Memory B cell (primary cell): ENCODE data around the gene HLF.
"Not testable (repeated sequence)": the region's sequence is repeated elsewhere in the genome, so short reads cannot be mapped to it uniquely, and the experiment has no call there.

Source experiments
- ATAC-seq: fragments of 150-1000 bp; cut with Tn5 transposase; 2 replicates; pipeline ENCODE4 v1.10.0; 2021; ENCODE audit warnings: low read depth, mild to moderate bottlenecking, moderate library complexity
- DNase-seq, 2 donors: peaks; one replicate each; pipeline ENCODE4 v3.0.0; 2022; ENCODE audit warnings: low spot score in 2 of 2
- H3K27ac Mint-ChIP-seq: one replicate; pipeline ENCODE4 v1.8.0; 2022; ENCODE audit warnings: mild to moderate bottlenecking, moderate library complexity, mixed read lengths
- H3K27me3 Mint-ChIP-seq: one replicate; pipeline ENCODE4 v1.8.0; 2022; ENCODE audit warnings: mixed read lengths
- H3K36me3 Mint-ChIP-seq: one replicate; pipeline ENCODE4 v1.8.0; 2022; ENCODE audit warnings: mild to moderate bottlenecking, mixed read lengths
- H3K4me1 Mint-ChIP-seq: one replicate; pipeline ENCODE4 v1.8.0; 2022; ENCODE audit warnings: mixed read lengths
- H3K4me3 Mint-ChIP-seq: one replicate; pipeline ENCODE4 v1.8.0; 2022; ENCODE audit warnings: mild to moderate bottlenecking, moderate library complexity, mixed read lengths
- H3K9me3 Mint-ChIP-seq: one replicate; pipeline ENCODE4 v1.8.0; 2022; ENCODE audit warnings: mixed read lengths

Gene HLF

GRCh38 chr17:55323518-55324295 lies 58.9 kb downstream of the HLF start:
- Mint-ChIP-seq H3K27me3 (peaks cover 8% of the 10 kb centered on the region), H3K27ac (no peak overlapping the region), H3K4me1 (no peaks in the 10 kb centered on the region), H3K36me3 (no peaks in the 10 kb centered on the region), H3K4me3 (no peak overlapping the region), H3K9me3 (peaks cover 3% of the 10 kb centered on the region)
- DNase-seq (no peak), ATAC-seq (no peak)

GRCh38 chr17:55324296-55324978 lies 59.7 kb downstream of the HLF start:
- Mint-ChIP-seq H3K4me3 (no peak overlapping the region), H3K27ac (no peak overlapping the region), H3K4me1 (no peaks in the 10 kb centered on the region), H3K27me3 (peaks cover 5% of the 10 kb centered on the region), H3K36me3 (no peaks in the 10 kb centered on the region), H3K9me3 (peaks cover 3% of the 10 kb centered on the region)
- ATAC-seq (no peak), DNase-seq (no peak)

- peaks cover 3% of the 10 kb centered on the region for H3K9me3 Mint-ChIP-seq
- no peaks in the 10 kb centered on the region for H3K4me1 Mint-ChIP-seq
- ATAC-seq = no peak
- H3K27ac Mint-ChIP-seq = no peak overlapping the region
- no peak for DNase-seq
- no peaks in the 10 kb centered on the region for H3K36me3 Mint-ChIP-seq
- no peak overlapping the region for H3K4me3 Mint-ChIP-seq
- H3K27me3 Mint-ChIP-seq = peaks cover 9% of the 10 kb centered on the region
These were observed 60.6 kb downstream of the HLF start for GRCh38 chr17:55325406-55325805.

GRCh38 chr17:55326030-55326429 lies 61.3 kb downstream of the HLF start:
- peaks cover 3% of the 10 kb centered on the region for H3K9me3 Mint-ChIP-seq
- no peak overlapping the region for H3K4me3 Mint-ChIP-seq
- no peak overlapping the region for H3K27ac Mint-ChIP-seq
- H3K27me3 Mint-ChIP-seq = peaks cover 10% of the 10 kb centered on the region
- H3K4me1 Mint-ChIP-seq = no peaks in the 10 kb centered on the region
- DNase-seq = no peak
- no peak for ATAC-seq
- H3K36me3 Mint-ChIP-seq = no peaks in the 10 kb centered on the region

GRCh38 chr17:55327225-55328088 lies 62.7 kb downstream of the HLF start:
- no peaks in the 10 kb centered on the region for H3K4me1 Mint-ChIP-seq
- no peaks in the 10 kb centered on the region for H3K36me3 Mint-ChIP-seq
- no peak overlapping the region for H3K4me3 Mint-ChIP-seq
- DNase-seq (no peak), ATAC-seq (no peak)
- H3K9me3 Mint-ChIP-seq = peaks cover 3% of the 10 kb centered on the region
- peaks cover 10% of the 10 kb centered on the region for H3K27me3 Mint-ChIP-seq
- H3K27ac Mint-ChIP-seq = no peak overlapping the region

- DNase-seq, H3K9me3 Mint-ChIP-seq, H3K4me1 Mint-ChIP-seq, H3K27ac Mint-ChIP-seq, ATAC-seq, H3K27me3 Mint-ChIP-seq, H3K4me3 Mint-ChIP-seq, H3K36me3 Mint-ChIP-seq: not testable (repeated sequence)
These were observed 63.8 kb downstream of the HLF start for GRCh38 chr17:55328514-55328913.

GRCh38 chr17:55330344-55330933 lies 65.7 kb downstream of the HLF start:
- Mint-ChIP-seq H3K36me3 (no peaks in the 10 kb centered on the region), H3K4me1 (no peaks in the 10 kb centered on the region), H3K4me3 (no peak overlapping the region), H3K9me3 (peaks cover 3% of the 10 kb centered on the region), H3K27me3 (peaks cover 10% of the 10 kb centered on the region), H3K27ac (no peak overlapping the region)
- ATAC-seq (no peak), DNase-seq (no peak)

GRCh38 chr17:55332296-55333041 lies 67.7 kb downstream of the HLF start:
- no peak for DNase-seq
- Mint-ChIP-seq H3K4me1 (no peaks in the 10 kb centered on the region), H3K4me3 (no peak overlapping the region), H3K9me3 (peaks cover 3% of the 10 kb centered on the region), H3K36me3 (no peaks in the 10 kb centered on the region), H3K27me3 (peaks cover 13% of the 10 kb centered on the region), H3K27ac (no peak overlapping the region)
- no peak for ATAC-seq

- no peak for ATAC-seq
- H3K27me3 Mint-ChIP-seq = peaks cover 10% of the 10 kb centered on the region
These were observed 69.5 kb downstream of the HLF start for GRCh38 chr17:55334285-55334684.

GRCh38 chr17:55334881-55335540 lies 70.3 kb downstream of the HLF start:
- Mint-ChIP-seq H3K27me3 (peaks cover 16% of the 10 kb centered on the region), H3K4me3 (no peak overlapping the region), H3K9me3 (peaks cover 3% of the 10 kb centered on the region), H3K27ac (no peak overlapping the region), H3K4me1 (no peaks in the 10 kb centered on the region), H3K36me3 (no peaks in the 10 kb centered on the region)
- DNase-seq (no peak), ATAC-seq (no peak)

More at GRCh38 chr17:55334285-55334684, 69.5 kb downstream of the HLF start:
- no peak for DNase-seq
- Mint-ChIP-seq H3K36me3 (no peaks in the 10 kb centered on the region), H3K4me3 (no peak overlapping the region), H3K27ac (no peak overlapping the region), H3K4me1 (no peaks in the 10 kb centered on the region), H3K9me3 (peaks cover 3% of the 10 kb centered on the region)

GRCh38 chr17:55335625-55336024 lies 70.9 kb downstream of the HLF start:
- no peak for DNase-seq
- H3K4me1 Mint-ChIP-seq = no peaks in the 10 kb centered on the region
- H3K36me3 Mint-ChIP-seq = no peaks in the 10 kb centered on the region
- no peak for ATAC-seq
- no peak overlapping the region for H3K27ac Mint-ChIP-seq
- H3K9me3 Mint-ChIP-seq = peaks cover 3% of the 10 kb centered on the region
- H3K4me3 Mint-ChIP-seq = no peak overlapping the region
- peaks cover 13% of the 10 kb centered on the region for H3K27me3 Mint-ChIP-seq

- no peak overlapping the region for H3K4me3 Mint-ChIP-seq
- H3K36me3 Mint-ChIP-seq = no peaks in the 10 kb centered on the region
- no peak for ATAC-seq
These were observed 71.7 kb downstream of the HLF start for GRCh38 chr17:55336426-55336825.

GRCh38 chr17:55340176-55340575 lies 75.4 kb downstream of the HLF start:
- no peak overlapping the region for H3K4me3 Mint-ChIP-seq
- peaks cover 3% of the 10 kb centered on the region for H3K9me3 Mint-ChIP-seq
- H3K36me3 Mint-ChIP-seq = no peaks in the 10 kb centered on the region
- no peak overlapping the region for H3K27ac Mint-ChIP-seq
- no peak for DNase-seq
- H3K27me3 Mint-ChIP-seq = peaks cover 17% of the 10 kb centered on the region
- no peaks in the 10 kb centered on the region for H3K4me1 Mint-ChIP-seq
- no peak for ATAC-seq

More at GRCh38 chr17:55336426-55336825, 71.7 kb downstream of the HLF start:
- H3K27ac Mint-ChIP-seq = no peak overlapping the region
- no peak for DNase-seq
- no peaks in the 10 kb centered on the region for H3K4me1 Mint-ChIP-seq
- H3K9me3 Mint-ChIP-seq = peaks cover 3% of the 10 kb centered on the region
- H3K27me3 Mint-ChIP-seq = peaks cover 13% of the 10 kb centered on the region
